Mesendoderm (in vitro differentiated cells): ENCODE measurements around the gene PRKD2.

Experiments used
- DNase-seq: peaks from one replicate; pipeline ENCODE4 v3.0.0; 2013
- H2AK5ac ChIP-seq: 2 replicates; pipeline ENCODE4 v1.6.1; 2013; ENCODE audit warnings: low read length, inconsistent platforms
- H2BK120ac ChIP-seq: 2 replicates; pipeline ENCODE4 v1.6.1; 2013; ENCODE audit warnings: low read depth, mild to moderate bottlenecking, low read length, moderate library complexity, mixed read lengths
- H2BK15ac ChIP-seq: replicated peaks from 2 replicates; pipeline ENCODE4 v1.6.1; 2013; ENCODE audit warnings: low read depth, mild to moderate bottlenecking, moderate library complexity
- H2BK5ac ChIP-seq: 2 replicates; pipeline ENCODE4 v1.6.1; 2013; ENCODE audit warnings: low read length, inconsistent platforms
- H3K18ac ChIP-seq: 2 replicates; pipeline ENCODE4 v1.6.1; 2013; ENCODE audit warnings: mild to moderate bottlenecking, low read length, mixed read lengths
- H3K23ac ChIP-seq: one replicate; pipeline ENCODE4 v1.6.1; 2013; ENCODE audit warnings: low read length
- H3K27ac ChIP-seq: 2 replicates; pipeline ENCODE4 v1.5.1; 2013; ENCODE audit warnings: low read depth, mild to moderate bottlenecking, inconsistent platforms, low read length, moderate library complexity
- H3K27me3 ChIP-seq: 2 replicates; pipeline ENCODE4 v1.6.1; 2013; ENCODE audit warnings: low read length, control low read depth, mild to moderate bottlenecking, inconsistent platforms; ENCODE audit not compliant: insufficient read depth, poor library complexity
- H3K36me3 ChIP-seq: 2 replicates; pipeline ENCODE4 v1.6.1; 2013; ENCODE audit warnings: low read length, inconsistent platforms; ENCODE audit not compliant: control insufficient read depth, insufficient read depth
- H3K4ac ChIP-seq: one replicate; pipeline ENCODE4 v1.6.1; 2013; ENCODE audit warnings: low read depth, mild to moderate bottlenecking, low read length, moderate library complexity
- H3K4me1 ChIP-seq: 2 replicates; pipeline ENCODE4 v1.6.1; 2013; ENCODE audit warnings: low read depth, low read length, inconsistent platforms; ENCODE audit not compliant: control insufficient read depth
- H3K4me2 ChIP-seq: 2 replicates; pipeline ENCODE4 v1.6.1; 2013; ENCODE audit warnings: low read length
- H3K4me3 ChIP-seq: 2 replicates; pipeline ENCODE4 v1.5.1; 2013; ENCODE audit warnings: mild to moderate bottlenecking, low read length
- H3K56ac ChIP-seq: one replicate; pipeline ENCODE4 v1.6.1; 2013; ENCODE audit warnings: low read length
- H3K79me1 ChIP-seq: 2 replicates; pipeline ENCODE4 v1.6.1; 2013; ENCODE audit warnings: low read length, inconsistent platforms
- H3K79me2 ChIP-seq: 2 replicates; pipeline ENCODE4 v1.6.1; 2013; ENCODE audit warnings: mild to moderate bottlenecking, low read length; ENCODE audit not compliant: control insufficient read depth, insufficient read depth
- H3K9ac ChIP-seq: 2 replicates; pipeline ENCODE4 v1.6.1; 2013; ENCODE audit warnings: low read length, inconsistent platforms
- H4K5ac ChIP-seq: one replicate; pipeline ENCODE4 v1.6.1; 2013; ENCODE audit warnings: low read length
- H4K8ac ChIP-seq: one replicate; pipeline ENCODE4 v1.6.1; 2013; ENCODE audit warnings: low read depth, mild to moderate bottlenecking, control low read depth, low read length, moderate library complexity
- WGBS: extraction: QIAGEN DNeasy Blood & Tissue Kit; methylation state at CpG from one replicate; pipeline ENCODE4 v1.1.7; 2013; ENCODE audit warnings: low lambda C conversion rate, missing lambda C conversion rate; ENCODE audit not compliant: insufficient coverage; ENCODE audit errors: extremely low coverage; 5-methylcytosine and 5-hydroxymethylcytosine counted together

Gene PRKD2

DNA sequence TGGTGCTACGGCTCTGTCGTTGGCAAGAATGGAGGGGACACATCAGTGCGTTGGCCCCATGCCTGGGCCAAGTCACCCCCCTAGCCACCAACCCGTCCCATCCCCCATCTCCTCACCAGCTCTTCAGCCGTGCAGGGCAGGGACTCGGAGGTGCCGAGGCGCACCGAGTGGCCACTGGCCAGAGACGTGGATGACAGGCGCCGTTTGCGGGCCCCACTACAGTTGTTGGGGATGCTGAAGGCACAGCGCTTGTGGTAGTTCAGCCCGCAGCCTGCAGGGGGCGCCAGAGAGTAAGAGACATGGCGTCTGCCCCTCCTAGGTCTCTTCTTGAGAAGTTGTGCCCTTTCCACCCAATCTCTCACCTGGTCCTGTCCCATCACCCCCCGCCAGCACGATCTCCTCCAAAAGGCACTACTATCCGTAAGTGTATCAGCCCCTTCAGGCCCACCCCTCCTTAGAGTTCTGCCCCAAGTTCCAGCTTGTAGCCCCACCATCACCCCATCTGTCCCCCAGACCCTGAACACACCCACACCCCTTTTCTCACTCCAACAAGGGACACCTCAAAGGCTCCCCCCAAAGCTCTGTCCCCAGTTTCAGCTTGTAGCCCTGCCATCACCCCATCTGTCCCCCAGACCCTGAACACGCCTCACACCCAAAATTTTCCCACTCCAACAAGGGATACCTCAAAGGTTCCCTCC is 12.4 kb downstream of the PRKD2 start:
- H3K36me3 ChIP-seq = peaks cover 9% of the 10 kb centered on the region
- no peak overlapping the region for H3K18ac ChIP-seq
- no peak overlapping the region for H3K4ac ChIP-seq
- no peaks in the 10 kb centered on the region for H3K79me1 ChIP-seq
- H3K27ac ChIP-seq = no peak overlapping the region
- no peak overlapping the region for H4K5ac ChIP-seq
- no peak overlapping the region for H2BK120ac ChIP-seq
- H3K79me2 ChIP-seq = no peaks in the 10 kb centered on the region
- no peaks in the 10 kb centered on the region for H3K27me3 ChIP-seq
- peak; percentile 72 for DNase-seq
- no peak overlapping the region for H2AK5ac ChIP-seq
- H3K4me3 ChIP-seq = no peak overlapping the region
- WGBS = no CpG with 5 or more reads among the region's 21 CpGs
- H3K9ac ChIP-seq = no peak overlapping the region
- no peak overlapping the region for H4K8ac ChIP-seq
- no peak overlapping the region for H2BK15ac ChIP-seq
- H3K4me2 ChIP-seq = no peak overlapping the region
- H3K23ac ChIP-seq = no peak overlapping the region
- no peak overlapping the region for H2BK5ac ChIP-seq
- no peaks in the 10 kb centered on the region for H3K4me1 ChIP-seq
- H3K56ac ChIP-seq = no peak overlapping the region

GRCh38 chr19:46700704-46701103 is 16.2 kb downstream of the PRKD2 start:
- Histone ChIP-seq H3K79me1 (no peaks in the 10 kb centered on the region), H2BK5ac (no peak overlapping the region), H2BK15ac (no peak overlapping the region), H2BK120ac (no peak overlapping the region), H3K27me3 (no peaks in the 10 kb centered on the region), H4K8ac (no peak overlapping the region), H3K4ac (no peak overlapping the region), H3K23ac (no peak overlapping the region), H3K36me3 (peaks cover 11% of the 10 kb centered on the region), H3K18ac (no peak overlapping the region), H3K4me2 (no peak overlapping the region), H3K4me1 (no peaks in the 10 kb centered on the region), H4K5ac (no peak overlapping the region), H3K56ac (no peak overlapping the region), H3K79me2 (no peaks in the 10 kb centered on the region), H3K9ac (no peak overlapping the region), H2AK5ac (no peak overlapping the region), H3K4me3 (no peak overlapping the region), H3K27ac (no peak overlapping the region)
- WGBS = no CpG with 5 or more reads among the region's 13 CpGs
- DNase-seq = no peak

DNA sequence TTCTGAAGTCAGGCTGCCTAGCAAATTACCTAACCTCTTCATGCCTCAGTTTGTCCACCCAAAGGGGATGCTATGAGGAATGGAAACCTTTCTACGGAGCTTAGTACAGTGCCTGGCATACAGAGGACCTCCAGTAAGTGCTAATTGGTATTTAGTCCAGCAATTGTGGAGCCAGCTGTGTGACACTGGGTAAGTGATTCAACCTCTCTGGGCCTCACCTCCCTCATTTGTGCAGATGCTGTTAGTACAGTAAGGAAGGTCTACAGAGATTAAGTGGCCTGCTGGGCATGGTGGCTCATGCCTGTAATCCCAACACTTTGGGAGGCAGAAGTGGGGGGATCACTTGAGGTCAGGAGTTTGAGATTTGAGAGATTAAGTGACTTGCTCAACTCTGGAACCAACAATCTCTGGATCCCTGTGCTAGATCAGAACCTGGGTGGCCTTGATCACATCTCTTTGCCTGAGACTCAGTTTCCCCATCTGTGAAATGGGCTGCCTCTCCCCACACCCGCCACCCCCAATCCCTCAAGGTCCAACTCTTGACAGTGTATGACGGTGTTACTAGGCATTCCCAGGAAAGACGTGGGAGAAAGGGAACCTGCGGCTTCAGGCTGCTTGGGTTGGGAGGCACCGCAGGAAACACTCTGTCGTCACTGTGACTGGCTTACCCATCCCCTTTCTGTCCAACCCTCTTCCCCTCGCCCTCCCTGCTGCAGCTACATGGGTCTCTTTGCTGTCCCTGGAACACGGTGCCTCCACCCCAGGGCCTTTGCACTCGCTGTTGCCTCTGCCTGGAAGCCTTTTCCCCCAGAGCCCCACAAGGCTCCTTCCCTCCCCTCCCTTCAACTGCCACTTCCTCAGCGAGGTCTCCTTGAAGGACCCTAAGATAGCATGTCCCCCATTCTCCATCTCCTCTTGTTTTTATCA is 18.3 kb downstream of the PRKD2 start:
- H2BK120ac ChIP-seq = no peak overlapping the region
- WGBS = no CpG with 5 or more reads among the region's 11 CpGs
- H4K5ac ChIP-seq = no peak overlapping the region
- no peak overlapping the region for H2BK5ac ChIP-seq
- H2AK5ac ChIP-seq = no peak overlapping the region
- no peak overlapping the region for H3K4ac ChIP-seq
- H2BK15ac ChIP-seq = no peak overlapping the region
- no peak overlapping the region for H3K9ac ChIP-seq
- H4K8ac ChIP-seq = no peak overlapping the region
- DNase-seq = no peak
- no peaks in the 10 kb centered on the region for H3K27me3 ChIP-seq
- no peaks in the 10 kb centered on the region for H3K4me1 ChIP-seq
- H3K27ac ChIP-seq = no peak overlapping the region
- H3K4me2 ChIP-seq = no peak overlapping the region
- no peak overlapping the region for H3K23ac ChIP-seq
- peaks cover 16% of the 10 kb centered on the region for H3K36me3 ChIP-seq
- H3K79me1 ChIP-seq = peaks cover 2% of the 10 kb centered on the region
- H3K79me2 ChIP-seq = peaks cover 1% of the 10 kb centered on the region
- H3K18ac ChIP-seq = no peak overlapping the region
- no peak overlapping the region for H3K4me3 ChIP-seq
- no peak overlapping the region for H3K56ac ChIP-seq

DNA sequence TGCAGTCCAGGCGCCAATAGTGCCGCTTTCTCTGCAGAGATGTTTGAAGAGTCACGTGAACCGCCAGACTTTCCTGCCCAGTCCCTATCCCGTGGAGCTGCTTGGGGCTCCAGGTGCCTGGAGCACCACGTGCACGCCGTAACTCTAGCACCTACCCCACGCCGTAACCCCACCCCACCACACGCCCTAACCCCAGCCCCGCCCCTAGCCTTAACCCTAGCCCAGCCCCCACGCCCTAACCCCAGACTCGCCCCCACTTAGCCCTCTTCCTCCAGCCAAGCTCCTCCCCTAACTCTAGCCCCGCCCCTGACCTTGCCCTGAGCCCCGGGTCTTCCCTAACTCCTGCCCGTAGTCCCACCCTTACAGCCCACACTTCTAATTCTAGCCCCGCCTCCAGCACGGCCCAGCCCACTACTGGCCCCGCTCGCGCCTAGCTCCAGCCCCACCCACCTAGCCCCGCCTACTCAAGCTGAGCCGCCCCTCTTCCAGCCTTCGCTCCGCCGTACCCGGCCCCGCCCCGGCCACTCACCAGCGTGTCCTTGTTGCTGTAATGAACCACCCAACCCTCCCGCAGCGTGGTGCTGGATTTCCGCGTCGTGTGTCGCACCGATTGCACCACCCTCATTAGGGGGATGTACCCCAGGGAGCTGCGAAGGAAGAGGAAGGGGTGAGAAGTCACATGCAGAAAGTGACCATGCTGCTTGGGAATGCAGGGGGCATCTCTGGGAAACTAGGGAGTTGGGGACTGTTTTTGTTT is 19.5 kb downstream of the PRKD2 start:
- no peak overlapping the region for H3K27ac ChIP-seq
- no CpG with 5 or more reads among the region's 39 CpGs for WGBS

GRCh38 chr19:46696866-46697203 is 20.1 kb downstream of the PRKD2 start:
- Histone ChIP-seq H4K5ac (no peak overlapping the region), H2BK15ac (no peak overlapping the region), H3K56ac (peak overlapping the region; percentile 27), H3K4me3 (no peak overlapping the region), H3K27me3 (no peaks in the 10 kb centered on the region), H3K4me1 (no peaks in the 10 kb centered on the region), H4K8ac (no peak overlapping the region), H3K79me2 (peaks cover 1% of the 10 kb centered on the region), H3K18ac (no peak overlapping the region), H2AK5ac (no peak overlapping the region), H3K36me3 (peaks cover 21% of the 10 kb centered on the region), H3K4me2 (peak overlapping the region; percentile 18), H3K23ac (no peak overlapping the region), H3K9ac (peak overlapping the region; percentile 39), H3K27ac (no peak overlapping the region), H2BK5ac (no peak overlapping the region), H3K4ac (no peak overlapping the region), H2BK120ac (no peak overlapping the region), H3K79me1 (peaks cover 2% of the 10 kb centered on the region)
- DNase-seq = no peak
- WGBS = no CpG with 5 or more reads among the region's 9 CpGs

More for the DNA sequence above, 19.5 kb downstream of the PRKD2 start:
- no peak overlapping the region for H3K4me3 ChIP-seq
- H3K4me1 ChIP-seq = no peaks in the 10 kb centered on the region
- H3K9ac ChIP-seq = peak overlapping the region; percentile 59
- H2BK120ac ChIP-seq = no peak overlapping the region
- peaks cover 1% of the 10 kb centered on the region for H3K79me2 ChIP-seq
- H4K5ac ChIP-seq = no peak overlapping the region
- no peak overlapping the region for H3K23ac ChIP-seq
- DNase-seq = peak; percentile 98
- no peak overlapping the region for H3K18ac ChIP-seq
- H2AK5ac ChIP-seq = no peak overlapping the region
- peaks cover 2% of the 10 kb centered on the region for H3K79me1 ChIP-seq
- H2BK15ac ChIP-seq = no peak overlapping the region
- no peak overlapping the region for H4K8ac ChIP-seq
- H3K4me2 ChIP-seq = peak overlapping the region; percentile 74
- no peak overlapping the region for H3K4ac ChIP-seq
- peaks cover 17% of the 10 kb centered on the region for H3K36me3 ChIP-seq
- no peaks in the 10 kb centered on the region for H3K27me3 ChIP-seq
- no peak overlapping the region for H2BK5ac ChIP-seq
- H3K56ac ChIP-seq = peak overlapping the region; percentile 84
